NCI-H460 (cell line): ENCODE data around the gene KIAA0753. TPM values are rescaled to one million over a fixed set of nuclear protein-coding genes. Genes with fewer than 3 reads are reported as not detected.

Source experiments
- DNase-seq: peaks from one replicate; pipeline ENCODE4 v3.0.0-alpha.2; 2016; ENCODE audit warnings: low read depth; ENCODE audit errors: extremely low read depth
- polyA plus RNA-seq: library from polyadenylated mRNA; depleted of rRNA; stranded (reverse); fragments of >200 nt; gene quantifications from 2 replicates; pipeline ENCODE4 v1.2.3, GENCODE V29; 2014; cell fraction: nucleus; rRNA removed
- total RNA-seq: library from RNA; depleted of rRNA; stranded (reverse); fragments of >200 nt; shearing (Covaris generic); gene quantifications from 2 replicates; pipeline ENCODE4 v1.2.3, GENCODE V29; 2014; rRNA removed

Gene KIAA0753
- 18.5 and 19.0 TPM in 2 replicates for total RNA-seq
- 9.3 and 9.9 TPM in 2 replicates for polyA plus RNA-seq

- DNase-seq: peak; percentile 82
These were observed at the start of gene KIAA0753, which contains the start of gene TXNDC17 for GRCh38 chr17:6640536-6641246. Gene KIAA0753, minus strand, starts transcription at chr17:6640711. Its CDS starts 5,608 bp downstream, at chr17:6635103. Gene TXNDC17, plus strand, starts transcription at chr17:6641060. Its CDS starts 23 bp downstream, at chr17:6641083.

GRCh38 chr17:6688944-6689343, 48.4 kb upstream of the KIAA0753 start:
- no peak for DNase-seq

GRCh38 chr17:6686026-6686425, 45.5 kb upstream of the KIAA0753 start:
- DNase-seq: no peak

- DNase-seq: no peak
These were observed 44.6 kb upstream of the KIAA0753 start for GRCh38 chr17:6684881-6685767.

- no peak for DNase-seq
These were observed 43.9 kb upstream of the KIAA0753 start for GRCh38 chr17:6684460-6684783.

GRCh38 chr17:6683730-6684459, 43.4 kb upstream of the KIAA0753 start:
- no peak for DNase-seq

GRCh38 chr17:6683081-6683684, 42.7 kb upstream of the KIAA0753 start:
- DNase-seq: no peak

GRCh38 chr17:6682339-6682738, 41.8 kb upstream of the KIAA0753 start:
- no peak for DNase-seq

GRCh38 chr17:6681671-6682070, 41.2 kb upstream of the KIAA0753 start:
- DNase-seq: no peak

- no peak for DNase-seq
These were observed 40.7 kb upstream of the KIAA0753 start for GRCh38 chr17:6681176-6681575.

- DNase-seq: no peak
These were observed 38.7 kb upstream of the KIAA0753 start for GRCh38 chr17:6679241-6679640.

GRCh38 chr17:6677946-6678345, 37.4 kb upstream of the KIAA0753 start:
- DNase-seq: no peak

GRCh38 chr17:6677158-6677831, 36.8 kb upstream of the KIAA0753 start:
- no peak for DNase-seq

- DNase-seq: no peak
These were observed 36.3 kb upstream of the KIAA0753 start for GRCh38 chr17:6676802-6677157.

GRCh38 chr17:6675201-6675825, 34.8 kb upstream of the KIAA0753 start:
- no peak for DNase-seq

- no peak for DNase-seq
These were observed 34.1 kb upstream of the KIAA0753 start for GRCh38 chr17:6674586-6674985.

- DNase-seq: no peak
These were observed 30.9 kb upstream of the KIAA0753 start for GRCh38 chr17:6671431-6671830.

- DNase-seq: no peak
These were observed 30.5 kb upstream of the KIAA0753 start for GRCh38 chr17:6670999-6671398.

- no peak for DNase-seq
These were observed 30.1 kb upstream of the KIAA0753 start for GRCh38 chr17:6670571-6670970.
